NCI-H82 treated with DMSO at 0.1 percent for 48 hours (cell line): ENCODE measurements around the gene FAM171A1.
"Not testable (repeated sequence)": the region's sequence is repeated elsewhere in the genome, so short reads cannot be mapped to it uniquely, and the experiment has no call there.

Experiments used
- DNase-seq: peaks from one replicate; lab custom pipeline; 2025; ENCODE audit not compliant: unreplicated experiment; lab: John Stamatoyannopoulos, UW

FAM171A1 gene

DNA sequence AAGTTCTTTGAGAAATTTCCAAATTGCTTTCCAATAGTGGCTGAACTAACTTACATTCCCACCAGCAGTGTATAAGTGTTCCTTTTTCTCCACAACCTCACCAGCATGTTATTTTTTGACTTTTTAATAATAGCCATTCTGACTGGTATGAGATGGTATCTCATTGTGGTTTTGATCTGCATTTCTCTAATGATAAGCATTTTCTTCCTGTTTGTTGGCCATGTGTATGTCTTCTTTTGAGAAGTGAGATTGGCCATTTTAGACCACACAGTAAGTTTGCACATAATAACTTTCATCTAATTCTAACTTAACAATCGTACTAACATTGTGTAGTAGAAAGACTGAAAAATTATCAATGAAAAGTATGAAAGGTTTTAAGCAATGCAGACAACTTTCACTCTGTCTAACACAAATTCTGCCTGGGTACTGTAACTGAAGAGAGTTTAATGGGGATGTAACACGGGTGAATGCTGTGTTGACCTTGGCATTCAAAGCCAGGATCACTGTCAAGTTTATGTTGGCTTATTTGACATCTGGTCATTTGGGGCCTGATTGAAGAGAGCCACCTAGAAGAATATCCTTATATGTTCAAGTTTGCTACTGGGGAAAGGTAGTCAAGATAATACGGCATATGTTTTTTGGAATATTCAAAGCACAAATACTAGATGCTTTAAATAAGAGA lies 50.4 kb downstream of the FAM171A1 start:
- DNase-seq = no peak

DNA sequence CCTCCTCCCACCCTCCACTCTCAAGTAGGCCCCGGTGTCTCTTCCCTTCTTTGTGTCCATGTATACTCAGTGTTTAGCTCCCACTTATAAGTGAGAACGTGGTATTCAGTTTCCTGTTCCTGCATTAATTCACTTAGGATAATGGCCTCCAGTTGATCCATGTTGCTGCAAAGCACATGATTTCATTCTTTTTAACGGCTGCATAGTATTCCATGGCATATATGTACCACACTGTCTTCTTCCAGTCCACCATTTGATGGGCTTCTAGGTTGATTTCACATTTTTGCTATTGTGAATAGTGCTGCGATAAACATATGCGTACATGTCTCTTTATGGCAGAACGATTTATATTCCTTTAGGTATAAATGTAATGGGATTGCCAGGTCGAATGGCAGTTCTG lies 51.0 kb downstream of the FAM171A1 start:
- DNase-seq = no peak

DNA sequence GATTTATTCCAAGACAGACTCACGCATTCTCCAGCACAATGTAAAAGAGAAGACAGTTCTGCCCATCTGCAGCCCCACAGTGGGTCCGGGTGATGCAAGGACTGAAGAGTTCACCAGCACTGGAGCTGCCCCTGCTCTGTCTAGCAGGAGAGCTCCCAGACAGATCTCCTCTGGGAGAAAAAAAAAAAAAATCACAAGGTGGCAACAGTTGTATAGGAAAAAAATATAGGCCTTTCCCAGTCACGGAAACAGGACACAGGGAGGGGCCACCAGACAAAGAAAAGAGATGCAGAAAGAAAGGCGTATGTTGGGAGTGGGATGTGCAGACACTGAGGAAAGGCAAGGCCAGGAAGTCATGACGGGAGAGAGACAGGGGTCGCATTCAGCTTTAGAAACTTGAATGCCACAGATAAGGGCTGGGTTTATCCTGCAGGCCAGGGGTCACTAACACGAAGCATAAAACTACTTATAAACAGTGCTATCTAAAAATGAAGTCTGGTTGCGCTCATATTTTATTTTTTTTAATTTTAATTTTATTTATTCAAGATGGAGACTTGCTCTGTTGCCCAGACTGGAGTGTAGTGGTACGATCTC lies 54.1 kb downstream of the FAM171A1 start:
- no peak for DNase-seq

DNA sequence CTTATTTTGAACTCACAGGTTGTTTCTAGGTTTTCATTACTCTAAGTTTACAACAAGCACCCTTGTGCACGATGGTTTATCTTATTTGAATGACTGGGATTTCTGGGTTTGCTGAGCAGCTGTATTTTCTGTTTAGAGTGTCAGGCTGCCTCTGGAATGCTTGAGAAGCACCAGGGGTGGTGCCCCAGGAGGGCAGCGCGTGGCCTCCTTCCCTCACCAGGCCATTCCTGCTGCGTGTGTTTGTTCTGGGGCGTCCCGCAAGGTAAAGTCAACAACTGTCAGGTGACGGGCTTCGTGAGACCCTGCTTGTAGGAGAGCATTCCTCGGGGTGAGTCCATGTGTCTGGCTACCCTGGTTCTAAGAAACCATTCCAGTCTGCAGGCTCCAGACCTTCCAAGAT lies 54.9 kb downstream of the FAM171A1 start:
- no peak for DNase-seq

DNA sequence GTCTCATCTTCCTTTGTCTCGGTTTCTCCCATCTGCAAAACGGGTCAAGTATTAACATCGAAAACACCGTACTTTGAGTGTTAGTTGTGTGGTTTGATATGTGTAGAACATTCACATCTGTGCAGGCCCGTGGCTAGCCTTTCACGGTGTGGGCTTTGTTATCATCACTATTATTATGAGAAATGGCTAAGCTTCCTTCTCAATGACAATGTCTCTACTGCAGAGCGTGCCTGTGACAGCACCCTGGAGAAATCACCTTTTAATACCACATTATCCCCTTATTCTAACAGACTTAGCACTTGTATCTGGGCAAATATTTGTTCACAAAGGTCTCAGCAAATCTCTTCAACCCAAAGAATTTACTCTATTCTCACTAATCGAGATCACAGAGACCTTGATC lies 55.8 kb downstream of the FAM171A1 start:
- DNase-seq = no peak

DNA sequence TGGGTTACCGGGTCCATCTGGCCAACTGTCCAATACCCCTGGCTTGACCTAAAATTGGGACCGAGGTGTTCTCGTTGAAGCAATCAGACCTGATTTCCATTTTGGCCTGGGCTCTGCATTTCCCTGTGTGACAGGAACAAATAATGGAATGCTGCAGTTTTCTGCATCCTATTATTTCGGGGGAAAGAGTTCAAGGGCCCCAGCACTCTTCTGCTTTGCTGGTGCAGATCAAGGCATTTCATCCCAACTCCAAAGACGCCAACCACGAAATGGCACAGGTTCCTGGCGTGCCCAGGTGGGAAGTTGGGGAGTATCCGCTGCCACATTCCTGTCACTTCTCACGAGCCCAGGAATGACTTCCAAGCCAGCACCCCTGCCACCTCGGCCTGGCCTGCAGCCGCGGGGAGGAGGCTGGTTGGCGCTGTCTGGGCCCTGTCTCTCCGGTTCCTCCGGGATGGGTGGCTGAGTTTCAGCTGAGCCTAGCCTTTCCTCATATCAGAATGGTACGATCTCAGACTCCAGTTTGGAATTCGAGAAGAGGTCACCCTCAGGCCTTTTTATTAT lies 56.5 kb downstream of the FAM171A1 start:
- no peak for DNase-seq

DNA sequence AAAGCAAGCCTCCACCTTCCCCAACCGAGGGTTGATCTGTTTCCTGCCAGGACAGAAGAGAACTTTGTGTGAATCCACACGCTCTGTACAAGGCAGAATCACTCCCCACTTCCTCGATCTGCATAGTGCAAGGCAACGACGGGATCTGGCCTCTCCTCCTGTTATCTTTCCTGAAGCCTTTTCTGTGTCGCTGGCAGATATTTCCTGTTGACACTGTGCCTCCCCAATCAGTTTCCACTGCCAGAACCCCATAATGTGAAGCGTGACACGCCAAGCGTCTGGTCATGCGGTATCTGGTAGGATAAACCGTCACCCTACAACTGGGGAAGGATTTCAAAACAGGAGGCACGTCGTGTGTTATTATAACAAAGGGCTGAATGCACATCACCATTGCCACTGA lies 57.2 kb downstream of the FAM171A1 start:
- no peak for DNase-seq

DNA sequence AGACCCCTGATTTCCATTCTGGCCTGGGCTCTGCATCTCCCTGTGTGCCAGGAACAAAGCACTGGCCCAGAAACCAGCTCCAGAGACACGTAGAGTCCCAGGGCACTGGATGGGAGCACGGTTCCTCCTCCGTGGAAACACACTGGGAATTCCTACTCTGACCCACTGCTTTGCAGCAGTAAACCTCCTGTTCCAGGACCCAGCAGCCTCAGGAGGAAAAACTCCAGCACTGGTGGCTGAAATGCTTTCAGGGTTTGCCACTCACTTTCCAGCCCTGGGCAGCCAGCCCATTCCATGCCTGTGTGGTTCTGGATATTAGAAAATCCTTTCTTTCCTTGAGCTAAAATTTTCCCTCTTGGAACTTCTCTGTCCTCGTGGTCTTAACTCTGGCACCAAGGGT lies 58.0 kb downstream of the FAM171A1 start:
- no peak for DNase-seq

DNA sequence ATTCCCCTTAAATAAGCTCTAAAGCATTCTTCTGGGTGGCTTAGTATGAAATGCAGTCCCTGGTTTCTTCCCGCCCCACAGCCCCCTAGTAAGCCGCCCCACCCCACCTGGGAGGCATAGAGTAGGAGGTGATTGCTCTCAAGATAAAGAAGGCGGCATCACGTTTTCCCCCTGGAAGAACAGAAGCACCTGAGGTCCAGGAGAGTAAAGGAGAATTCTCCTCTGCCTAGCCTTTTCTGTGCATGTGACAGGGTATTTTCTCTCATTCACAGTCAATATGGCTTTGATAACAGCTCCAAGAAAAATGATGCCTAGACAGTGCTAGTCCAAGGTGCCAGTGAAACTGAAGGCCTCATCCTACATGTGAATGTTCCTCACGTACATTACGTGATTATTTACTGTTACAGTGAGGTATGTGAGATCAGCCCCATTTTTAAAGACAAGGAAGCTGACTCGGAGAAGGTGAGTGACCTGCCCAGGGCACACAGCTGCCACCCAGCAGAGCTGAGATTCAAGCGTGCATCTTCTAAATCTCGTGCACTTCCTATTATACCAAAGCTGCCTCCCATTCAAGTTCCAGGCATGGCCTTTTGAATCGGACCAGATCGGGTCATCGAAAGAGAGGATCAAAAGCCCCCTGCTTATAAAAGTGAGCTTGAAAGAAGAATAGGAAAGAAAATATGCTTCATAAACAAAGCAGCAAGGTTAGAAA lies 59.4 kb downstream of the FAM171A1 start:
- no peak for DNase-seq

DNA sequence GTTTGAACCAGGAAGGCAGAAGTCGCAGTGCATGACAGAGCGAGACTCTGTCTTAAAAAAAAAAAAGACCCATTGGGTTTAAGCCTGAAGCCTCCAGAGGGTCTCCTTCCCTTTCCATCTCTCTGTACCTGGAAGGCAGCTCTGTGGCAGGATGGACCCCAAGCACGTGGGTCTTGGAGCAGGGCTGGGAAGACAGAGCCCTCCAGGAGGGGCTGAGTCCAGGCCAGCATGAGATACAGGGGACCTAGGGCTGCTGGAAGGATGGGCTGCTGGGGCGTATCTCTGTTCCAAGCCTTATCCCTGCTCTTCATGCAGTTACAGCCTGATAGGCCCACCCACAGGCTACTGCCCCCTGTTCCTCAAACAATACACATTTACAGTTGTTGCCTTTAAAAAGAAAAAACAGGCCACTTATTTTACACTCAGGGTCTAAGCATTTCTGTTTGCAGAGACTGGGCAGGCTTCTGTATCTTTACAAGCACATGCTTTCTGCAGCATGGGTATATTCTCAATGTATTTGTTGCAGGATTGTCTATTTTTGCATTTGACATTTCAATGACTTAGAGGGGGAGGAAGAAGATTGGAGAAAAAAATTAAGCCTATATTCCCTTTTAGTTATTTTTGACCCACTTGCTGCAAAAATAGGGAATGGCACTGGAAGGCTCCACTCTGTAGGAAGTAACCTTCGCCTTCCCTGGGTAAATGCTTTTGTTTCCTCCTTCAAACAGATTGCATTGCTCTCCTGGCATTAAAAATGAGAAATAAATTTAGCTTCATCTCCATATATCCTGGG lies 60.1 kb downstream of the FAM171A1 start:
- no peak for DNase-seq

DNA sequence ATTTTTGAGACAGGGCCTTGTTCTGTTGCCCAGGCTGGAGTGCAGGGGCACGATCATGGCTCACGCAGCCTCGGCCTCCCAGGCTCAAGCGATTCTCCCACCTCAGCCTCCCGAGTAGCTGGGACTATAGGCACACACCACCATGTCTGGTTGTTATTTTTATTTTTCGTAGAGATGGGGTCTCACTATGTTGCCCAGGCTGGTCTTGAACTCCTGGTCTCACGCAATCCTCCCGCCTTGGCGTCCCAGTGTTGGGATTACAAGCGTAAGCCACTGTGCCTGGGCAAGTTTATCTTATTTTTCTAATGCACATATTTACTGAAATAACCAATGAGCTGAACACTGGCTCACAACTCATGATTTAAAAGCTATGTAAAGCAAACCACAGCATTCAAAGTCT lies 61.9 kb downstream of the FAM171A1 start:
- DNase-seq = no peak

DNA sequence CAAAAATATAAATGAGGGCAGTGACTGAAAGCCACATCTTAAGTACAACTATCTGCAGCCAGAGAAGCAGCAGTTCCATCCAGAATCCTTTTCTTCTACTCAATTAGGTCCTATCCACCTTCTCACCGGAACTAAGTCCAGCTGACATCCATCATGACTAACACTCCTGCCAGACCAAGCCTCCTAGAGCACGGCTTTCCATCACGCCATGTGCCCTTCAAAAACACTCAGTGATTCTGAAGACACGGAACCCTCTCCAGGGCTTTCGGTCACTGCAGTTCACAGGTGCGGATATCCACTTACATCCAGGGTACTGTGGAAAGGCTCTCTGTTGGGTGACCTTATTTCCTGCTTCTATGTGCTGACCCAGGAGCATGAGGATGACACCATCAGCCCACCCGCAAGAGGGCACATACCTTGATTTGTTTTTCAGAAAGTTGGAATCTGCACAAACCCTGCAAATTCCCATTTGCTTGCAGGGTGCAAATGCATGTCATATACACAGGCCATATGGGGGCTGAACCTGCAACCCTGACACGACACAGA lies 64.3 kb downstream of the FAM171A1 start:
- DNase-seq = no peak

DNA sequence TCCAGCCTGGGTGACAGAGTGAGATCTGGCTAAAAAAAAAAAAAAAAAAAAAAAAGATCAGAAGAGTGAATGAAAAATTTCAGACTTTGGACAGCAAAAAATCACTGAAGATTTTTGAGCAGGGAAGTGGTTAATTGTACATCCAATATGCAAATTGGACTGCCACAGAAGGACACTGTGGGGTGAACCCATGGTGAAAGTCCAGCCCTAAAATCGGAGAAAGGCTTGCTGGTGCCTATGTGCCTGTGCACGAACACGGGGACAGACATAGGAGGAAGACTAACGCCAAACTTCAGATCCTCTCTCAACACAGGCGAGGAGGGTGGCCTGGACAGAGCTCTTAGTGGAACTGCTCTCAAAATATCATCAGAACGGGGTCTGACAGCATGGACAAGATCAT lies 65.5 kb downstream of the FAM171A1 start:
- DNase-seq = no peak

DNA sequence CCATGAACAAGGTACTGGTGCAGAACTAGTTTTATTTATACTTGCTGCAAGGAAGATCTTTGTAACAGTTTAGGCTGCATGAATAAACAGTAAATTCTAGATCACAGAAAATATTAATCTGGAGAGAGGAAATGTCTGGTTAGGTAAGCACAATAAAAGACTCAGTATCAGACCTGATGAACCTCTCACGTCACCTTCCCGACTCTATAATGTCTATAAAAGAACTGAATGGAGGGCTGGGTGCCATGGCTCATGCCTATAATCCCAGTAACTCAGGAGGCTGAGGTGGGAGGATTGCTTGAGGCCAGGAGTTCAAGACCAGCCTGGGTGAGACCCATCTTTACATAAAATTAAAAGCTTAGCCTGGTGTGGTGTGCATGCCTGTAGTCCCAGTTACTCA lies 65.9 kb downstream of the FAM171A1 start:
- DNase-seq = no peak

DNA sequence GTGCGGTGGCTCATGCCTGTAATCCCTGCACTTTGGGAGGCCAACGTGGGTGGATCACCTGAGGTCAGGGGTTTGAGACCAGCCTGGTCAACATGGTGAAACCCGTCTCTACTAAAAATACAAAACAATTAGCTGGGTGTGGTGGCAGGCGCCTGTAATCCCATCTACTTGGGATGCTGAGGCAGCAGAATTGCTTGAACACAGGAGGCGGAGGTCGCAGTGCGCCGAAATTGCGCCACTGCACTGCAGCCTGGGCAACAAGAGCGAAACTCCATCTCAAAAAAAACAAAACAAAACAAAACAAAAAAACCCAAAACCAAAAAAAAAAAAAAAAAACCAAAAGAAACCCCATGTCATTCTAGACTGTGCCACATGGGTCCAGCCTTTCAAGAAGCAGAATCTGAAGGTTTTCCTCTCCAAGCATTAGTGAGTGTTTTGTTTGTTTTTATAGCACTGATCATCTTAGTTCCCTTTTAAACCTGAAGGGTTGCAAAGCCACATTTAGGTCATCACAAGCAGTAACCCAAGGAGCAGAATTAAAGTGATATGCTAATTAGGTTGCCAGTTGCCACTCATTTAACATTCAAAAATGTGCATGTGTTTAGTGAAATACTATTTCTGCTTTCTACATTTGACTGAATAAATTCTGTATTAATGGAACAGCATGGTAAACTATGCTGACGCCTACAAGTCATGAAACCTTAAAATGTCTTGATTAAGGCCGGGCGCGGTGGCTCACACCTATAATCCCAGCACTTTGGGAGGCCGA lies 68.7 kb downstream of the FAM171A1 start:
- DNase-seq = not testable (repeated sequence)

DNA sequence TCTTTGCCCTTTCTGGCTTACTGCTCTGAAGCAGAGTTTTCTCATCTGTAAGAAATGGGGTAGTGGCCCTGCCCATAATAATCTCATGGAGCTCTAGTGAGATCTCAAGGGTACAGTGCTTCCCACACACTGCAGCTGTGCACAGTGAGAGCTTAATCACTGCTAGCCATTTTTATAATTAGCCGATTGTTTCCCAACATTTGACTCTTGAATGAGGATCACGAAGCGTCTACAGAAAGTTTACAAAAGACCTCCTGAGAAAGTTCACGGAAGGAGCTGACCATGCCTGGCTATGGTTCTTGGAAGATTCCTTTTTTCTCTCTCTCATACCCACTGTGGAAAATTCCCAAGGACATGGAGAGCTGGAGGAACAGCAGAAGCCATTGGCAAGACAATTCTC lies 70.4 kb downstream of the FAM171A1 start:
- no peak for DNase-seq

DNA sequence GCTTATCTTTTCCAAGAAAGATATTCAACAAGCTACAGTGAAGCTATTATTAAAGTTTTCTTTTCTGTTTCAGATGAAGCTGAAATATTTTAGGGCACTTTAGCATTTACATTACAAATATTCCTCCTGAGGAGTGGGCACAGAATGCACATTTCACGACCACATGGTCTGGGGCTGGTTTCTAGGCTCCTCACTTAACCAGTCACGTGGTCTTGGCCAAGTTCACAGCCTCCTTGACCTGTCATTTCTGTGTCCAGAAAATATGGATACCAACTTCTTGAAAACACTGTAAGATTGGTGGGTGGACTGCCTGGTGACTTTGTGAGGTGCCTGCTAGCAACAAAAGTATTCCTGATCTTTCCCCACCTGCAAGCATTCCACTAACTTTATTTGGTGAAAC lies 70.9 kb downstream of the FAM171A1 start:
- DNase-seq = no peak

DNA sequence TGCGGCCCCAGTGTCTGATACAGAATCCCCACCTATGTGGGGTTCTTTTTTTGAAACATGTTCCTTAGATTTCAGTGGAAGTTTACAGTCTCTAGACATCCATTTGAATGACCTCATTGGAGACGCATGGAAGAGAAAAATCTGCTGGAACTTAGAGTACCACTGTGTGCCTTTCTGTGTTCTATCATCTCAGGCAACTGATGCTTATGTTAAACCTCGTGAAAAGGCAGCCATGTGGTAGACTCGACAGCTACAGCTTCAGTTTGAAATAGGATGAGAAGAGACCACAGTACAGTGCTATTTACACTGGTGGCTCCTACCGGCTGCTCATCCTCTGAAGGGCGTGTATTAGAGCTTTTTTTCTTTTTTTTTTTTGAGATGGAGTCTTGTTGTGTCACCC lies 74.4 kb downstream of the FAM171A1 start:
- no peak for DNase-seq

DNA sequence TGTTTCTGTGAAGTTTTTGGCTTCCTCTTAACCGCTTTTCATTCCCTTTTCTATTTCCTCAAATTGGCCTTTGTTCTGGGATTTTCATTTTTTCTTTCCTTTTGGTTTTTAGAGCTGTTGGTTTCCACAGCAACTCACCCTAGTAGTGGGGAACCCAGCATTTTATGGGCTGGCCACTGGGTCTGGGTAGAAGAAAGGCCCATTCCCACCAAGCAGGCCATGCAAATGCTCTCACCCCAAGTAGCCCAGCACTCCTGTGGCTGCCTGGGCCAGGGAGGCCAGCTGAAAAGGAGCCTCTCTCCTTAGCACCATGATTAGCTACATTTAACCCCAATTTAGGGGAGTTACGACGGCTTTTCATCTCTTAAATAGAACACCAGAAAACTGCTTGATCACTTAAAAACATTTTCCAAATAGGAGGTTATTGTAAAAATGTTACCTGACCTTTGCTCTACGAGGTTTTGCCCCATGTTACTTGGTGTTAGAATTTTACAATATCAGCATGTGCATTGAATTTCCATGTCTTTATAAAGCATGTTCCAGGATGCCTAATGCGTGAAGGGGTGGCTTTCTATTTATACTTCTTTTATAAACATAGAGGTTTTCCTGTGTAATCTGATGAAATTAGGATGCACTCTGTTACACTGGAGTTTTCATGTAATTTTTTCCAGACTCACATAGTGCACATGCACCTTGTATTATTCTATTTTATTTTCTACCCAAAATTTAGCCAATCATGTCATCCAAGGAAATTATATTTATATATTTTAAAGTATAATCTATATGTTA lies 75.4 kb downstream of the FAM171A1 start:
- DNase-seq = no peak
